Raji (cell line): Measurements from ENCODE around the gene RICTOR.

Experiments
- POLR2A ChIP-seq: IDR thresholded peaks from 2 replicates; pipeline ENCODE4 v1.6.1; 2011; ENCODE audit warnings: low read depth, low read length, control low read depth; ENCODE audit not compliant: insufficient read depth

Gene RICTOR

GRCh38 chr5:39053189-39053588 is 21.0 kb downstream of the RICTOR start:
- TF ChIP-seq POLR2A, result no peak

GRCh38 chr5:39052141-39052540 is 22.1 kb downstream of the RICTOR start:
- no peak for TF ChIP-seq POLR2A

- no peak for TF ChIP-seq POLR2A
These were observed 24.9 kb downstream of the RICTOR start for GRCh38 chr5:39049315-39049714.

- TF ChIP-seq POLR2A, result no peak
These were observed 33.3 kb downstream of the RICTOR start for GRCh38 chr5:39040875-39041274.

- TF ChIP-seq POLR2A, result no peak
These were observed 43.2 kb downstream of the RICTOR start for GRCh38 chr5:39031041-39031440.

- TF ChIP-seq POLR2A, result no peak
These were observed 48.7 kb downstream of the RICTOR start for GRCh38 chr5:39025456-39025855.

- TF ChIP-seq POLR2A, result no peak
These were observed 49.3 kb downstream of the RICTOR start for GRCh38 chr5:39024884-39025283.

- TF ChIP-seq POLR2A, result no peak
These were observed 50.2 kb downstream of the RICTOR start for GRCh38 chr5:39024005-39024404.

GRCh38 chr5:39023121-39023520 is 51.1 kb downstream of the RICTOR start:
- no peak for TF ChIP-seq POLR2A

- TF ChIP-seq POLR2A, result no peak
These were observed 52.0 kb downstream of the RICTOR start for GRCh38 chr5:39022151-39022550.

GRCh38 chr5:39021413-39021812 is 52.8 kb downstream of the RICTOR start:
- no peak for TF ChIP-seq POLR2A

- no peak for TF ChIP-seq POLR2A
These were observed 53.7 kb downstream of the RICTOR start for GRCh38 chr5:39020458-39020857.

GRCh38 chr5:39019254-39019653 is 54.9 kb downstream of the RICTOR start:
- no peak for TF ChIP-seq POLR2A

GRCh38 chr5:39017504-39017903 is 56.7 kb downstream of the RICTOR start:
- TF ChIP-seq POLR2A, result no peak

- TF ChIP-seq POLR2A, result no peak
These were observed 57.5 kb downstream of the RICTOR start for GRCh38 chr5:39016587-39017275.

- no peak for TF ChIP-seq POLR2A
These were observed 58.2 kb downstream of the RICTOR start for GRCh38 chr5:39015743-39016586.

- TF ChIP-seq POLR2A, result no peak
These were observed 59.6 kb downstream of the RICTOR start for GRCh38 chr5:39014561-39014960.

GRCh38 chr5:39013938-39014337 is 60.3 kb downstream of the RICTOR start:
- no peak for TF ChIP-seq POLR2A
